Measurements from ENCODE around the gene VSIG10.

- TF ChIP-seq, protein P1, sequence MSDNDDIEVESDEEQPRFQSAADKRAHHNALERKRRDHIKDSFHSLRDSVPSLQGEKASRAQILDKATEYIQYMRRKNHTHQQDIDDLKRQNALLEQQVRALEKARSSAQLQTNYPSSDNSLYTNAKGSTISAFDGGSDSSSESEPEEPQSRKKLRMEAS (IDR thresholded peaks at IDR 0.05) = no peak
- TF ChIP-seq TEAD4 (IDR thresholded peaks at IDR 0.05) (no peak), REST (IDR thresholded peaks at IDR 0.05; ENCODE audit: low read depth) (no peak), ZBTB7A (IDR thresholded peaks at IDR 0.05; ENCODE audit: low read depth) (no peak), RAD21 (IDR thresholded peaks at IDR 0.05; ENCODE audit: low read depth) (no peak)
Observed at GRCh38 chr12:118050972-118051910, 52.6 kb downstream of the VSIG10 start.

All from Ishikawa (cell line).